ENCODE measurements around the gene ZRSR2.

- TF ChIP-seq ZNF274 (IDR thresholded peaks at IDR 0.05; ENCODE audit: borderline replicate concordance, extremely low read depth, low read length), result no peak
- TF ChIP-seq, protein P1, sequence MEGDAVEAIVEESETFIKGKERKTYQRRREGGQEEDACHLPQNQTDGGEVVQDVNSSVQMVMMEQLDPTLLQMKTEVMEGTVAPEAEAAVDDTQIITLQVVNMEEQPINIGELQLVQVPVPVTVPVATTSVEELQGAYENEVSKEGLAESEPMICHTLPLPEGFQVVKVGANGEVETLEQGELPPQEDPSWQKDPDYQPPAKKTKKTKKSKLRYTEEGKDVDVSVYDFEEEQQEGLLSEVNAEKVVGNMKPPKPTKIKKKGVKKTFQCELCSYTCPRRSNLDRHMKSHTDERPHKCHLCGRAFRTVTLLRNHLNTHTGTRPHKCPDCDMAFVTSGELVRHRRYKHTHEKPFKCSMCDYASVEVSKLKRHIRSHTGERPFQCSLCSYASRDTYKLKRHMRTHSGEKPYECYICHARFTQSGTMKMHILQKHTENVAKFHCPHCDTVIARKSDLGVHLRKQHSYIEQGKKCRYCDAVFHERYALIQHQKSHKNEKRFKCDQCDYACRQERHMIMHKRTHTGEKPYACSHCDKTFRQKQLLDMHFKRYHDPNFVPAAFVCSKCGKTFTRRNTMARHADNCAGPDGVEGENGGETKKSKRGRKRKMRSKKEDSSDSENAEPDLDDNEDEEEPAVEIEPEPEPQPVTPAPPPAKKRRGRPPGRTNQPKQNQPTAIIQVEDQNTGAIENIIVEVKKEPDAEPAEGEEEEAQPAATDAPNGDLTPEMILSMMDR (IDR thresholded peaks at IDR 0.05; ENCODE audit: control extremely low read depth in 1 of 3, insufficient read depth in 1 of 3, low read depth in 1 of 3, low read length in 3 of 3), result no peak
- TF ChIP-seq, protein P2, sequence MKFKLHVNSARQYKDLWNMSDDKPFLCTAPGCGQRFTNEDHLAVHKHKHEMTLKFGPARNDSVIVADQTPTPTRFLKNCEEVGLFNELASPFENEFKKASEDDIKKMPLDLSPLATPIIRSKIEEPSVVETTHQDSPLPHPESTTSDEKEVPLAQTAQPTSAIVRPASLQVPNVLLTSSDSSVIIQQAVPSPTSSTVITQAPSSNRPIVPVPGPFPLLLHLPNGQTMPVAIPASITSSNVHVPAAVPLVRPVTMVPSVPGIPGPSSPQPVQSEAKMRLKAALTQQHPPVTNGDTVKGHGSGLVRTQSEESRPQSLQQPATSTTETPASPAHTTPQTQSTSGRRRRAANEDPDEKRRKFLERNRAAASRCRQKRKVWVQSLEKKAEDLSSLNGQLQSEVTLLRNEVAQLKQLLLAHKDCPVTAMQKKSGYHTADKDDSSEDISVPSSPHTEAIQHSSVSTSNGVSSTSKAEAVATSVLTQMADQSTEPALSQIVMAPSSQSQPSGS (IDR thresholded peaks at IDR 0.05; ENCODE audit: low read length), result no peak
- TF ChIP-seq SIRT6 (IDR thresholded peaks at IDR 0.05; ENCODE audit: low read length), result no peak
- TF ChIP-seq EGR1 (IDR thresholded peaks at IDR 0.05; ENCODE audit: borderline replicate concordance, low read depth, low read length), result no peak
- no peak for TF ChIP-seq POLR2A (IDR thresholded peaks at IDR 0.05; ENCODE audit: control extremely low read depth in 1 of 2, low read depth in 2 of 2, low read length in 2 of 2)
- TF ChIP-seq MAFK (IDR thresholded peaks at IDR 0.05; ENCODE audit: low read depth, low read length), result no peak
- no peak for TF ChIP-seq RFX5 (IDR thresholded peaks at IDR 0.05; ENCODE audit: borderline replicate concordance, low read depth, low read length)
- no peak for TF ChIP-seq KDM1A (IDR thresholded peaks at IDR 0.05; ENCODE audit: borderline replicate concordance, low read length)
- TF ChIP-seq EP300 (IDR thresholded peaks at IDR 0.05; ENCODE audit: borderline replicate concordance in 1 of 2, low read depth in 2 of 2, low read length in 2 of 2), result no peak
These were observed 44.7 kb downstream of the ZRSR2 start for GRCh38 chrX:15834827-15835595.

Measured in H1 (cell line).